Fibroblast of skin of left biceps (primary cell): ENCODE measurements around the gene CEP112.
A peak's percentile ranks its signal among the peaks of the same experiment; 100 is the strongest.
"Not testable (repeated sequence)": the region's sequence is repeated elsewhere in the genome, so short reads cannot be mapped to it uniquely, and the experiment has no call there.

Source experiments
- DNase-seq, 2 experiments: peaks; one replicate each; pipeline ENCODE4 v3.0.0-alpha.2; 2013; ENCODE audit warnings: low read depth in 2 of 2

CEP112 gene

DNA sequence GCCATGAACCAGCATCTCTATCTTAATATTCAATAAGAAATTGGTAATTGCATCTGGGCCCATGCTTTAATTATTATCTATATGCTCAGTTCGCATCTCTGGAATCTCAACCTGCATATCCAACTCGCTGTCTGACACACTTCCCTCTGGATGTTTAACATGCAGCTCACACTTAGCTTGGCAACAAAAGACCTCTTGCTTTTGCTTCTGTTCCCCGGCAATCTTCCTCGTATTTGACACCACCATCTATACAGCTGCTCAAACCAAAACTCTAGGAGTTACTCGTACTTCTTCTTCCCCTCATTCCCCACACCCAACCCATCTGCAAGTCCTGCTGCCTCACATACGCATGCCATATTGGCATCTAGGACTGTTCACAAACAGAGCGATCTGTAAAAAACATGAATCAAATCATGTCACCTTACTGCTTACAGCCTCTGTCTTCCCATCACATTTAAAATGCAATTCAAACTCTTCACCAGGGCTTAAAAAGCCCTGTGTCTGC, 300.6 kb downstream of the CEP112 start:
- DNase-seq: no peak

DNA sequence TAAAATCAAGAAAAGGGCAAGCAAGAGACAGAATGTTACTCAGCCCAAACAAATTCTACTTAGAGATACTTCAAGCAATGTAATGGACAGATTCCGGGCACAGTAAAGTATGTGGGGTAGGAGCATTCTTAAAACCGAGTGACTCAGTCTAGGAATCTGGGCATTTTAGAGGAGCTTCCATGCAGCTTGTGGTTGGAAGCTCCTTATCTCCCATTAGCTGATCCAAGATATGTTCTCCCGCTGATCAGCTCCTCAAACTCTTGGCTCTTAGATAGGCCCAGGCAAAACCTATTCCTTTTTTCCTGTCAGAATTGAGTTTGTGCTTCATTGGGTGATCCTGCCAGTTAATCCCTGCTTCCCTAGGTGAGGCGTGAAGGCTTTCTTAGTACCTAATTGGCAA, 303.3 kb downstream of the CEP112 start:
- peak; percentile 32 to 44 for DNase-seq

DNA sequence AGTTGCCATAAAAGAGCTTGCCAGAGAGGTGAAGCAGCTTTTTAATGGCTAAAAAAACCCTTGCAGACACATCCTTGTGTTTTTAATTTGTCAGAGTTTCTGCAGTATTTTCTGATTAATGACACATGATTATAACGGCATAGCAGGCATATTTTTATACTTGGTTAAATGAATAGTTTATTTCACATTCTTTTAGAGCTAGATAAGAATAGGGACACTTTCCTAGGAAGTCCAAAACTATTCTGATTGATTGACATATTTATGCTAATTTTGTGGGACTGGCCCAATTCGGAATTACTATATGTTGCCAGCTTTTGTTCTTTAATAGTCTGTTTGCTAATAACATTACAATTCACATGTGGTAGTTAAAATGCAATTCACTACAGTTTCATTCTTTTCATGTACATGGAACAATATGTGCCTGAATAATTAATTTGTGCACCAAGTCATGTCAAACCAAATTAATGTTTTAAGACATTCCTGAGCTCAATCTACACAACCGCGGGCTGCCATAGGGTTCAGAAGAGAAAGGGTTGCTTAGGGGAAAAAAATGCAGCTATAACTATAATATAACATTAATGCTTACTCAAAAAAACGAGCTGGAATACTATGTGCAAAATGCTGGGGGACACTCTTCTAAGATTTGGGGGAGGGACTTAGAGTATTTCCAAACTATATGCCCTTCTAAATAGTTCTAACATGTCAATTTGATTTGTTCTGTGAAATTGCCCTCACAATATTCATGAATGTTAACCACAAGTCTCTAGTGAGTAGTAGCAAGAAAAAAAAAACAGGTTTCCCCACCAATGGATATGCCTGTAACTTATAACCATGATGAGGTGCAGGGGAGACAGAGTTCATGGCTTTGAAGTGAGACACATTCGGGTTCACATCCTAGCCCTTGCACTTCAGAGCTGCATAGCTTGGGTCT, 305.4 kb downstream of the CEP112 start:
- DNase-seq: peak; percentile 71 to 81

DNA sequence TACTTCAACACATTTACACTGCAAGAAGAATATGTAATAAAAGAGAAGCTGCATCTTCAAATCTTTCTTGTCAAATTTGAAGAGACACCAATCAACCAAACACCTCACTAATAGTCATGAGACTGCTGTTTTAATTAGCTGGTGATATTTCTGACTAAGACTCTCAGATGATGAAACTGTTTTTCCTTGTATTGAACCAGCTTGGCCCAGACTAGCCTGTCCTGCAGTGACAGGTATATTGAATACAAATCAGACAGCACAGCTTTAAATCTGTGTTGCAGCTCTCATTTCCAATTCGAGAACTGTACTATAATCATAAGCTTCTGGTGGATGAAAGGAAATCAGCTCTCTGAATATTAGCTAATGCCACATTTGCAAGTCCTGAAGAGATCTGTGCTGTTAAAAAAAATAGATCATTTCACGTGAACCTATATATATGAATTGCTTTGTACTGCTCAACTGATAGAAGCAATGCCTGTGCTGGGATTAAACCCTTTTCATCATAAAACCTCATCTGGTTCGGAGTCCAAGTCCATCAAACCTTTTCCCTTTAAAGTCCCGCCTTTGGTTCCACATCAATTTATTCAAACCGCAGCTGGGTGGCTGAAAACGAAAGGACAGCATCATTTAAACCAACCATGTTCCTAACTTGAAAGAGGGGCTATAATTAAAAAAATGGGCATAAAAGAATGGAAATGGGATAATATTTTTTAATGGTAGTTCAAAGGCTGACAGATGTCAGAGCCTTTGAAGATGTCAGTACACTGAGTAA, 306.2 kb downstream of the CEP112 start:
- peak; percentile 37 to 50 for DNase-seq

DNA sequence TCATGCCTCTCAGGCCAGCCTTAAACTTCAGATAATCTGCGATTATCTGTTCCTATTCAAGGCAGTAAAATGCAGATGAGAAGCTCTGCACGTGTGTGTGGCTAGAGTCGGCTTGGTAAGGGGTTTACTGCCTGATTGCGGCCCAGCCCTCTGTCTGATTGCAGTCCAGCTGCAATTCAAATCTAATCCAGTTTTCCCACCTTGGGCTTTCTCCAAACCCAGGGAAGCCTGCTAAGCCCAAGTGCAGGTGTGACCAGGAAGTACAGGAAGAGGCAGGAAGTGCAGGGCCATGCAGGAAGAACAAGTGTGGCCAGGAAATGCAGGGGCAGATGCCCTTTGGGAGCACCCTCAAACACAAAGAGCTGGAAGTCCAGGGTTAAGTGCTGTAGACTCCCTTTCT, 314.9 kb downstream of the CEP112 start:
- no peak for DNase-seq

DNA sequence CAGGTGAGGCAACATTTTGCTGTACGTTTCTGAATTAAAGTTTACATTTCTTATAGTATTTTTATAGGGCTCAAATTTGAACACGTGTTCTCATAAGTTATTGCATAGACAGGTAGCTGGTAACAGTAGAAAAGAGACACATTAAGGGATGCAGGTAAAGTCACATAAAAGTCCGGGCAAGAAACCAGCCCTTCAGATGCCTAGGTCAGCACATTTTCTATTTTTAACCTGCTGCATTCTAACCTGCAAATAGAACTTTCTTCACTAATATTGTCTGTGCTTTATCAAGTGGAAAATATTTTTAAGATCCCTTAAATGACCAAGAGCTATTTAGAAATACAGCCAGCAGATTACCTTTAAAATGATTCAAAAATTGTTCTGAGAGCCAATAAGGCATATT, 323.1 kb downstream of the CEP112 start:
- no peak for DNase-seq

DNA sequence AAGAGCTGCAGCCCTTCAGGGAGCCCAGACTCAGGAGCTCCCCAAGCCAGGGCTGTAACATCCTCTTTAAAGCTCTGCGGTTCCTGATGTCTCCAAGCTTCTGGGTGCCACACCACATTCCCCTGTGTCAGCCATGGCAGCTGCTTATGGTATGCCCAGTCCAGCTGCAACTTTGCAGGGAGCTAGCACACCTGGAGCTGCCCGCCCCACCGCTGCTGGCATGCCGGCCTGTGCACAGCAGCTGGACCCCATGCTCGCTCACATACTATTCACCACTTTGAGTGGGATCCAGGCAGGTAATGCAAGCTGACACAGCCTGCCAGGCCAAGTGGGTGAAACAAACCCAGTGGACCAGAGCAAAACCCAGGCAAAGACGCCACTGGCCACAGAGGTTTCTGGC, 324.9 kb downstream of the CEP112 start:
- no peak for DNase-seq

DNA sequence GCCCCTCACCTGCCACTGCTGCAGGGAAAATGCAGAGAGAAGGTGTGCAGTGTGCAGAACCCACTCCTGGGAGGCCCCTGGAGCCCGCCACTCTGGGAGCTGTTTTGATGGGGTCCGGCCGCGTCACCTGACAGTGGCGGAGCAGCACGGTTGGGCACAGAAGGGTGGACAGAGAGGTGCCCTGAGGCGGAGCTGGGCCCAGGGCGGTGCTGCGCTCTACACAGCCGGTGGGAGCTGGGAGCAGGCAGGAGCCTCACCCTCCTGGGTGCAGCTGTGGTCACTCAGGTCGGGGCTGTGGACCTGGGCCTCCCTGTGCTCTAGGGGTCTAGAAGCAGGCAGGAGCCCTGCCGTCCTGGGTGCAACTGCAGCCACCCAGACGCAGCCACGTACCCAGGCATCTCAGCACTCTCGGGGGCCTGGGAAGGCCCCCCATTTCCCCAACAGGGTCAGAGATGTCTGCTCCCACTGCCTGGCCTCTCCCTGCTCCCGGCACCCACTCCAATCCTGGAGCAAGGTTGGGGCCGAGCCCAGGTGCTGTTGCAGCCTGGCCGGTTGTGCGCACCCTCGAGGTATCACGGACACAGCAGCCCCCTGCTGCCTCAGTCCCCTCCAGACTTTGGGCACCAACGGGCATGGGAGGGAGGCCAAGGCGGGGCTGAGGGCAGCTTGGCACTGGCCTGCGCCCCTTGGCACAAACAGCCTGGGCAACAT, 326.1 kb downstream of the CEP112 start:
- DNase-seq: no peak

DNA sequence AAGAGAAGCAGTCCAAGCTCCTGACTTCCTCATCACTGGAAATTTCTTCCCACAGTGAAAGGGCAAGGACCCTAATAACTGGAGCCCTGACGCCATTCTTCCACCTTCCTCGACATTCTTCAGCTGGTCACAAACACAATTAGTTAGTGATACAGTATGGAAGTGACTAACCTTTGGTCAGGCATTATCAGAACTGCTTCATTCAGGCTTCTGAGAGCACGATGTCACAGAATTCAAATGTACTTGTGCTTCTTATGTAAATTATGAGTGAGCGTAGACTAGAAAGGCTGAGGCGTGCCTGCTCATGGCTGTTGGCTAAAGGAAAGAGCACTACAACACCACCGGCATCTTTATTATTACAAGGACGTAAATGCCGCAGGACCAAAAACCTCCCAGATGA, 327.5 kb downstream of the CEP112 start:
- no peak for DNase-seq

DNA sequence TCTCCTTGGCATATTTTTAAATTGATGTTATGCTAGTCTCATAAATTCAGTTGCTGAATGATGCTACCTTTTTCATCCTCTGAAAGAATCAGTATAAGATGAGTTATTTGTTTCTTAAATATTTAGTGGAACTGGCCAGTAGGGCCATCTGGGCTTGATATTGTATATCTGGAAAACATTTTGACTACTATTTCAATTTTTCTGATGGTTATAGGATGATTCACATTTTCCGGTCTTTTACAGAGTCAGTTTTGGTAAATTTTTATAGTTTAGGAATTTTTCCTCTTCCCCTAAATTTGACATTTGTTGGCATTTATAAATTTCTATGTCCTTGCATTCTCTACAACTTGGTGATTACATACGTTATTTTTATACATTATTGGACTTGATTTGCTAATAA, 334.2 kb downstream of the CEP112 start:
- DNase-seq: peak in 1 of 2 experiments; percentile 22

DNA sequence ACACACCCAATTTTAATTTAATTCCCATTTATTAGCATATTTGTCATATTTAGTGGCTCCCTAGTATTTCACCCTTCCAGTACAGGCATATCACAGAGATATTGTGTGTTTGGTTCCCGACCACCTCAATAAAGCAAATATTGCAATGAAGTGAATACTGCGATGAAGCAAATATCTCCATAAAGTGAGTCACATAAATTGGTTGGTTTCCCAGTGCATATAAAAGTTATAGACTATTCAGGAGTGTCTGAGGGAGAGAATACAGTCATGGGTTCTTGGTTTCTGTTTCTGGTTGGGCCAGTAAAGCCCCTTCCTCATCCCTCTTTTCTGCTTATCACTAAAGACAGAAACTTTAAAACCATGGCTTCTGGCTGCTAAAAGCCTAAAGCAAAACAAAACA, 335.1 kb downstream of the CEP112 start:
- DNase-seq: no peak

DNA sequence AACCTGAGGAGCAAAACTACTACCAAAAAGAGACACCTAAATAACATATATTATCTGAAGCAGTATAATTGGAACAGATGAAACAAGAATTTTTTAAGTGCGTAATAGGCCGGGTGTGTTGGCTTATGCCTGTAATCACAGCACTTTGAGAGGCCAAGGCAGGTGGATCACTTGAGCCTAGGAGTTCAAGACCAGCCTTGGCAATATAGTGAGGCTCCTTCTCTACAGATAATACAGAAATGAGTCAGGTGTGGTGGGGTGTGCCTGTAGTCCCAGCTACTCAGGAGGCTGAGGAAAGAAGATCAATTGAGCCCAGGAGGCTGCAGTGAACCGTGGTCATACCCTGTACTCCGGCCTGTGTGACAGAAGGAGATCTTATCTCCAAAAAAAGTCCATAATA, 336.3 kb downstream of the CEP112 start:
- DNase-seq: no peak

DNA sequence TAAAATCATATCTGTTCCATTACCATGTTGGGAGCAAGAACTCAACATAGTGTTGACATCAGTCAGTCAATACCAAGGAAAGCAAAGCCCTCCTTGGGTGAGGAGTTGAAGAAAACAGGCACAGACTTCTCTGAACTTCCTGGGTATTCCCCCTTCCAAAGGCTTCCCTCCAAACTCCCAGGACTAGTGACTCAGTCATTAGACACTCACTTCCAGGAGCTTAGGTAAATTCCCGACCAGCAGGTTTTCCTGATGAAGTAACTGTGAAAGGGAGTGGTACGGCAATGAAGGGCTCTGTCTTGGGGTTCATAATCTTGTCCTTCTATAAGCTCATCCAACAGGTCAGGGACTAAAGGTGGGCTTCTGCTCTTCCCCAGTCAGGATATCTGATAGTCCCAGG, 336.7 kb downstream of the CEP112 start:
- no peak for DNase-seq

DNA sequence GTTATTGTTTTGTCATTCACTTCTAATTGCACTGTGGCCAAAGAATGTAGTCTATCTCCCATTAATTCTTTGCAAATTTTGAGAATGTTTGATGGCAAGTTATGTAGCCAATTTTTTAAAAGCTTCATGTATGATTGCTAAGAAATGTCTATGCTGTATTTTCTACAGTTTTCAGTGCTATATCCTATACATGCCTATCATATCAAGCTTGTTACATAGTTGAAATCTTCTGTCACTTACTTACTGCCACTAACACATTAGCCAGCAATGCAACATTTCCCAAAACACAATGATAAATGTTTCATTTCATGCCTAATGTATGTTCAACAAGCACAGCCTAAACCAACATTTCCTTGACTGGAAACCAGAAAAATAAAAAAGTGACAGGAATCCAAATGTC, 338.1 kb downstream of the CEP112 start:
- DNase-seq: no peak

DNA sequence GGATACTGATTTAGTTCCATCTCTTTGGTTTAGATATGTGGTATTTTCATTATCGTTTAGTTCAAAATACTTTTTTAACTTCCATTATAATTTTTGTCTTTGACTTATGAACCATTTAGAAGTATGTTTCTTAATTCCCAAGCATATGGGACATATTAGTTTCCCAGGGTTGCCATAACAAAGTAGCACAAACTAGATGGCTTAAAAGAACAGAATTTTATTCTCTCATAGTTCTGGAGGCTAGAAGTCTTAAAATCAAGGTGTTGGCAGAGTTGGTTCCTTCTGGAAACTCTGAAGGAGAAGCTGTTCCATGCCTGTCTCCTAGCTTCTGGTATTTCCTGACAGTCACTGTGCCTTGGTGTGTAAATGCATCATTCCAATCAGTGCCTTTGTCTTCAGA, 339.0 kb downstream of the CEP112 start:
- DNase-seq: no peak

DNA sequence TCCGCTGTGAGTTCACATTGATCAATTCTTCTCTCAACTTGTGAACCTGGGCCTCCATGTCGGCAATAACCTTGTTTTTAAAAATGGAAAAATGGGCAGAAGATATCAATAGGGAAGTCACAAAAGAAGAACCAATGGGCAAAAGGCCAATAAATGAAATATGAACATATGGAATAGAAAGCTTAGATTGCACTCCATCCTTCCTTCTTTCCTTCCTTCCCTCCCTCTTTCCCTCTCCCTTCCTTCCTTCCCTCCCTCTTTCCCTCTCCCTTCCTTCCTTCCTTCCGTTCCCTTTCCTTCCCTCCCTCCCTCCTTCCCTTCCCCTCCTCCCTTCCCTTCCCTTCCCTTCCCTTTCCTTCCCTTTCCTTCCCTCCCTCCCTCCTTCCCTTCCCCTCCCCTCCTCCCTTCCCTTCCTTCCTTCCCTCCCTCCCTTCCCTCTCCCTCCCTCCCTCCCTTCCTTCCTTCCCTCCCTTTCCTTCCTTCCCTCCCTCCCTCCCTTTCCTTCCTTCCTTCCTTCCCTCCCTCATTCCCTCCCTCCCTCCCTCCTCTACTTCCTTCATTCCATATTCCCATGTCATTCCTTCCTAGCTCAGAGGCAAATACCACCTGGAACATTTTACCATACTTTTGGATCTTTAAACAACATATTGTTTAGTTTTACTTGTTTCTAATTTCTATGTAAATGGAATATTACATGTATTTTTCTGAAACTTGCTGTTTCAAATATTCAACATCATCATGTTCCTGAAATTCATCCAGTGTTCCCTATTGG, 339.8 kb downstream of the CEP112 start:
- no peak for DNase-seq

DNA sequence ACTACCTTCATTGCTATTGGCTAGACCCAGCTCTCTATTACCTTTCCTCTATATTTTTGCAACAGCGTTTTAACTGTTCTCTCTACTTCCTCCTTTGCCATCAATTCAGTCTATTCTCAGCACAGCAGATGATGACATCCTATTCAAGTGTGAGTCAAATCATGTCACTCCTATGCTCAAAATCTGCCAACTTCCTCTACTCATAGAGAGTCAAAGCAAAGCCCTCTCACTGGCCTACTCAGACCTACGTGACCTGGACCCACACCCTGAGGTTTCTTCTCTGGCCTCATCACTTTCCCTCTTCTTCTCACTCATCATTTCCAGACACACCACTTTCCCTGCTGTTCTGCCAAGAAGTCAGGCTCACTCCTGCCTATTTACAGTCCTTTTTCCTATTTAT, 341.4 kb downstream of the CEP112 start:
- no peak for DNase-seq

DNA sequence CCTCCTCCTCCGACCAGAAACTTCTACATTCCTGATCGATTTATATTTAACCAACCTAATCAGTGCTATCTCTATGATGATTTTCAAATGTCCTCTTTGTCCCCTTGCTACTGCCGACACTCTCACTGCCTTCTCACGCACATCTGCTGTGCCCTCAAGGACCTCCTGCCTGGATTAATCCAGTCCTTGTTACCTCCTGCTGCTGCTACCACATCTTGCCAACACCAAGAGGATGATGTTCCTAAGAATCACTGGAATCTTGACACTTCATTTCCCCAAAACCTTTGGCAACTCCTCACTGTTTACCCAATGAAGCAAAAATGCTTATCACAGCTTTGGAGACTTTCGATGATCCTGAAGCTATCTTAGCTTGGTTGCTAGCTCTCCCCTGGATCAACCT, 343.2 kb downstream of the CEP112 start:
- no peak for DNase-seq

DNA sequence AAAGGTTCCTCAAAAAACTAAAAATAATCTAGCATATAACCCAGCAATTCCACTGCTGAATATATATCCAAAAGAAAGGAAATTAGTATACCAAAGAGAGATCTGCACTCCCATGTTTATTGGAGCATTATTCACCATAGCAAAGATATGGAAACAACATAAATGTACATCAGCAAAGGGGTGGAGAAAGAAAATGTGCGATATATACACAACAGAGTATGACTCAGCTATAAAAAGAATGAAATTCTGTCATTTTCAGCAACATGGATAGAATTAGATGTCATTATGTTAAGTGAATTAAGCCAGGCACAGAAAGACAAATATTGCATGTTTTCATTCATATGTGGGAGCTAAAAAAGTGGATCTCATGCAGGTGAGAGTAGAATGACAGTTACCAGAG, 350.8 kb downstream of the CEP112 start:
- DNase-seq: no peak

DNA sequence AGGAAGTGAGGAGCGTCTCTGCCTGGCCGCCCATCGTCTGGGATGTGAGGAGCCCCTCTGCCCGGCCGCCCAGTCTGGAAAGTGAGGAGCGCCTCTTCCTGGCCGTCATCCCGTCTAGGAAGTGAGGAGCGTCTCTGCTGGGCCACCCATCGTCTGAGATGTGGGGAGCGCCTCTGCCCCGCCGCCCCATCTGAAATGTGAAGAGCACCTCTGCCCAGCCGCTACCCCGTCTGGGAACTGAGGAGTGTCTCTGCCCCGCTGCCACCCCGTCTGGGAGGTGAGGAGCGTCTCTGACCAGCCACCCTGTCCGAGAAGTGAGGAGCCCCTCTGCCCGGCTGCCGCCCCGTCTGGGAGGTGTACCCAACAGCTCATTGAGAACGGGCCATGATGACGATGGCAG, 354.7 kb downstream of the CEP112 start:
- DNase-seq: not testable (repeated sequence)

DNA sequence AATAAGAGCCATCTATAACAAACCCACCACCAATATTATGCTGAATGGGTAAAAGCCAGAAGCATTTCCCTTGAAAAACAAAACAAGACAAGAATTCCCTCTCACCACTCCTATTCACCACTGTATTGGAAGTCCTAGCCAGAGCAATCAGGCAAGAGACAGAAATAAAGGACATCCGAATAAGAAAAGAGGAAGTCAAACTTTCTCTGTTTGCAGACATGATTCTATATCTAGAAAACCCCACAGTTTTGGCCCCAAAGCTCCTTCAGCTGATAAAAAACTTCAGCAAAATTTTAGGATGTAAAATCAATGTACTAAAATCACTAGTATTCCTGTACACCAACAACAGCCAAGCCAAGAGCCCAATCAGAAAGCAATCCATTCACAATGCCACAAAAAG, 358.7 kb downstream of the CEP112 start:
- DNase-seq: no peak
